Middle frontal gyrus (tissue), 1 donor: ENCODE data around the gene LPAR6.

Experiments
- DNase-seq: peaks from one replicate; pipeline ENCODE4 v3.0.0-alpha.2; 2015; ENCODE audit warnings: low spot score; ENCODE audit errors: extremely low spot score

The LPAR6 gene

DNA sequence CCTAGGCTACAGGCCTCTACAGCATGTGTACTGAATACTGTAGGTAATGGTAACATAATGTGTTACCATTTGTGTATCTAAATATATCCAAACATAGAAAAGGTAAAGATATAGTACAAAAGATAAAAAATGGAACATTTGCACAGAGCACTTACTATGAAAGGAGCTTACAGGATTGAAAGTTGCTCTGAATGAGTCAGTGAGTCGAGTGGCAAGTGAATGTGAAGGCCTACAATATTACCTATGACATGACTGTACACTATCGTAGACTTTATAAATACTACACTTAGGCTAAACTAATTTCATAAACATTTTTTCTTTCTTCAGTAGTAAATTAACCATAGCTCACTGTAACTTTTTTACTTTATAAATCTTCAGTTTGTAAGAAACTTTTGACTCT is 35.1 kb downstream of the LPAR6 start:
- no peak for DNase-seq

DNA sequence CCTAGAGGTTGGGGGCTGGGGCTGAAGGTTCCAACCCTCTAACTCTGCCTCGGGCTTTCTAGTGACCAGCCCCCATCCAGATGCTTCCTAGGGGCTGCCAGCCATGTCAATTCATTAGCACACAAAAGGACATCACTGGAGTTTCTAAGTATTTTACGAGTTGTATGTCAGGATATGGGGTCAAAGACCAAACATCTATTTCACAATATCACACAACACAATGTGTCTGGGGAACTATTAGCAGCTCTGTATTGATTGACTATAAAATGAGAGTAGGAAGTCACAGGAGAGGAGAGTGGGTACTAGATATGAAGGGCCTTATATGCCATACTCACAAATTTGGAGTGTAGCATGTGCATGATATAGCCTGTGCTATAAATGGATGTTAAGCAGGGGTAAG is 42.1 kb downstream of the LPAR6 start:
- no peak for DNase-seq

DNA sequence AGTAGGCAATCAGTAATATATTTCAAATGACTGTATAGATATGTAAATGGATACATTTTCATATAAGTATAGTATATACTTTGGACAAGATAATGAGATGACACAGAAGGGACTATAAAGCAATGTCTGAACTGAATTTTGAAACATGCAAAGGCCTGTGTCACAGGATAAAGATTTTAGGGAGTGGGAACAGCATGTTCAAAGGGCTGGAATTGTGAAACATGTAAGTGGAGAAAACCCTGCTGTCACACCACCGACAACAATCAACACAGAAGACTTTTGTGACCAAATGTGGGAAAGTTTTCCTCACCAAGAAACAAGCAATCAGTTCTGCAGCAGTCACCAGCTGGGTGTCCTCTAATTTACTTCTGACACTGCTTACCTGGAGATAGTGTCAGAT is 42.9 kb downstream of the LPAR6 start:
- no peak for DNase-seq
